ENCODE measurements around the gene IL16.

DNA sequence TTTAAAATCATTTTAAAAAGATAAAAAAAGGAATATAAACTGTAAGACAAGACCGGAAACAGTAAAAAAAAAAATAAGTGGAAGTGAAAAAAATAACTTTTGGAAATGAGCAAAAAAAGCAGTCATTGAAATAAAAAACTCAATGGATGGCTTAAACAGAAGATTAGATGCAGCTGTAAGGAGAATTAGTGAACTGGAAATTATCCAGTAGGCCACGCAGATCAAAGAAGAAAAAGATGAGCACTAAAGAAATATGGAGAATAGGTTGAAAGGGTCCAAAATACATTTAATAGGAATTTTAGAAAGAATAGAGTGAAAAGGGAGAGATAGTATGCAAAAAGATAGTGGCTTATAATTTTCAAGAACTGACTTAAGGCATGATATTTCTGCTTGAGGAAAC is 80.3 kb downstream of the IL16 start:
- TF ChIP-seq, protein P1, sequence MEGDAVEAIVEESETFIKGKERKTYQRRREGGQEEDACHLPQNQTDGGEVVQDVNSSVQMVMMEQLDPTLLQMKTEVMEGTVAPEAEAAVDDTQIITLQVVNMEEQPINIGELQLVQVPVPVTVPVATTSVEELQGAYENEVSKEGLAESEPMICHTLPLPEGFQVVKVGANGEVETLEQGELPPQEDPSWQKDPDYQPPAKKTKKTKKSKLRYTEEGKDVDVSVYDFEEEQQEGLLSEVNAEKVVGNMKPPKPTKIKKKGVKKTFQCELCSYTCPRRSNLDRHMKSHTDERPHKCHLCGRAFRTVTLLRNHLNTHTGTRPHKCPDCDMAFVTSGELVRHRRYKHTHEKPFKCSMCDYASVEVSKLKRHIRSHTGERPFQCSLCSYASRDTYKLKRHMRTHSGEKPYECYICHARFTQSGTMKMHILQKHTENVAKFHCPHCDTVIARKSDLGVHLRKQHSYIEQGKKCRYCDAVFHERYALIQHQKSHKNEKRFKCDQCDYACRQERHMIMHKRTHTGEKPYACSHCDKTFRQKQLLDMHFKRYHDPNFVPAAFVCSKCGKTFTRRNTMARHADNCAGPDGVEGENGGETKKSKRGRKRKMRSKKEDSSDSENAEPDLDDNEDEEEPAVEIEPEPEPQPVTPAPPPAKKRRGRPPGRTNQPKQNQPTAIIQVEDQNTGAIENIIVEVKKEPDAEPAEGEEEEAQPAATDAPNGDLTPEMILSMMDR (IDR thresholded peaks at IDR 0.05) = no peak
- TF ChIP-seq ZFX (IDR thresholded peaks at IDR 0.05; ENCODE audit: borderline replicate concordance) = no peak

Measured in 22Rv1 (cell line).